ENCODE data around the gene FHIT.
"Not testable (repeated sequence)": the region's sequence is repeated elsewhere in the genome, so short reads cannot be mapped to it uniquely, and the experiment has no call there.

The FHIT gene

DNA sequence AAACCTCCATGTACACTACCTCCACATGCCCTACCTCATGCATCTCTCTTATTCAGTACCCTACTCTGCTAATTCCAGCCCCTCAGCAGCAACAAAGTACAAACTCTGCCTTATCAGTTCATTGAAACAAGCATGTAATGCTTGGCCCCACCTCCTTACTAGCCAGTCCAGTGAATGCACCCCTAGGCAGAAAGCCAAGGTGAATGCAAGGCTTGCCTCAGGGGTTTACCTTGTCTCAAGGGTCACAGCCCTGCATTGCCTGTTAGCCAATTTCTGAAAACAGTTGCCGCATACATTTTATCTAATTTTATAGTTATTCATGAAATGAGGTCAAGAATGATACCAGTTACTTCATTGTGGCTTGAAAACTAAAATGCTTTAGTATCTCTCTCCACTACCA is 576.4 kb downstream of the FHIT start:
- TF ChIP-seq, protein P1, sequence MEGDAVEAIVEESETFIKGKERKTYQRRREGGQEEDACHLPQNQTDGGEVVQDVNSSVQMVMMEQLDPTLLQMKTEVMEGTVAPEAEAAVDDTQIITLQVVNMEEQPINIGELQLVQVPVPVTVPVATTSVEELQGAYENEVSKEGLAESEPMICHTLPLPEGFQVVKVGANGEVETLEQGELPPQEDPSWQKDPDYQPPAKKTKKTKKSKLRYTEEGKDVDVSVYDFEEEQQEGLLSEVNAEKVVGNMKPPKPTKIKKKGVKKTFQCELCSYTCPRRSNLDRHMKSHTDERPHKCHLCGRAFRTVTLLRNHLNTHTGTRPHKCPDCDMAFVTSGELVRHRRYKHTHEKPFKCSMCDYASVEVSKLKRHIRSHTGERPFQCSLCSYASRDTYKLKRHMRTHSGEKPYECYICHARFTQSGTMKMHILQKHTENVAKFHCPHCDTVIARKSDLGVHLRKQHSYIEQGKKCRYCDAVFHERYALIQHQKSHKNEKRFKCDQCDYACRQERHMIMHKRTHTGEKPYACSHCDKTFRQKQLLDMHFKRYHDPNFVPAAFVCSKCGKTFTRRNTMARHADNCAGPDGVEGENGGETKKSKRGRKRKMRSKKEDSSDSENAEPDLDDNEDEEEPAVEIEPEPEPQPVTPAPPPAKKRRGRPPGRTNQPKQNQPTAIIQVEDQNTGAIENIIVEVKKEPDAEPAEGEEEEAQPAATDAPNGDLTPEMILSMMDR (conservative IDR thresholded peaks at IDR 0.05; ENCODE audit: low read depth, low read length): no peak
- no peak overlapping the region for H3K4me3 ChIP-seq (ENCODE audit: low read depth, low read length)
- DNase-seq (ENCODE audit: low read depth): no peak

DNA sequence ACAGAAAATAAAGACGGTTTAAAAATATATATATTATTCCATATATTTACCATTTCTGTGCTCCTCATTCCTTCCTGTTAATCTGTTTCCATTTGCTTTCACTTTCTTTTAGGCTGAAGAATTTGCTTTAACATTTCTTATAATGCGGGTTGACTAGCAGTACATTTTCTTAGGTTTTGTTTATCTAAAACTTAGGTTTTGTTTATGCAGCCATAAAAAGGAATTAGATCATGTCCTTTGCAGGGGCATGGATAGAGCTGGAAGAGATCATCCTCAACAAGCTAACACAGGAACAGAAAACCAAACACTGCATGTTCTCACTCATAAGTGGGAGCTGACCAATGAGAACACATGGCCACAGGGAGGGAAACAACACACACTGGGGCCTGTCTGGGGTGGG is 578.1 kb downstream of the FHIT start:
- H3K4me3 ChIP-seq (ENCODE audit: low read depth, low read length): no peak overlapping the region
- TF ChIP-seq, protein P1 (conservative IDR thresholded peaks at IDR 0.05; ENCODE audit: low read depth, low read length): no peak
- DNase-seq (ENCODE audit: low read depth): no peak

DNA sequence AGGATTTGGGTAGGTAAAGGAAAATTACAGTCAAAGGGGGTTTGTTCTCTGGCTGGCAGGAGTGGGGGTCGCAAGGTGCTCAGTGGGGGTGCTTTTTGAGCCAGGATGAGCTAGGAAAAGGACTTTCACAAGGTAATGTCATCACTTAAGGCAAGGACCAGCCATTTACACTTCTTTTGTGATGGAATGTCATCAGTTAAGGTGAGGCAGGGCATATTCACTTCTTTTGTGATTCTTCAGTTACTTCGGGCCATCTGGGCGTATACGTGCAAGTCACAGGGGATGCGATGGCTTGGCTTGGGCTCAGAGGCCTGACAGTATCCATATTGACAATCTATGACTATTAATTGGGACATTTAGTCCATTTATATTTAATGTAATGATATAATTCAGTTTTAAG is 578.9 kb downstream of the FHIT start:
- DNase-seq (ENCODE audit: low read depth); H3K4me3 ChIP-seq (ENCODE audit: low read depth, low read length): not testable (repeated sequence)

DNA sequence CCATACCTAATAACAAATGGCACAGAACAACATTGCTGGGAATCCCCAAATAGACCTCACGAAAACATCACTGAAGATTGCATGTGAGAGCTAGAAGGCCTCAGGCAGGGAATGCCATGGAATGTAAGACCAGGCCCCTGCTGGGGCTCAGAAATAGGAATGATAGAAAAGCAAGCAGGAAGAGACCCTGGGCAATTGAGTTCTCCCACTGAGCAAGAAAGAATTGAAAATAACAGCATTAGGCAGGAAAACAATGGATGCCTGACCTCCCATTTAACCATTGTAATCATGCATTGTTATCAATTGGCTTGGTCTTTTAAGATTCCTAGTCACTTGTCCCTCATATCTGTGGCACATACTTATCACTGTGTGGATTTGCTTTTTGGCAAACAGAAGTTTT is 581.6 kb downstream of the FHIT start:
- no peak for DNase-seq (ENCODE audit: low read depth)
- TF ChIP-seq, protein P1 (conservative IDR thresholded peaks at IDR 0.05; ENCODE audit: low read depth, low read length): no peak
- H3K4me3 ChIP-seq (ENCODE audit: low read depth, low read length): no peak overlapping the region

DNA sequence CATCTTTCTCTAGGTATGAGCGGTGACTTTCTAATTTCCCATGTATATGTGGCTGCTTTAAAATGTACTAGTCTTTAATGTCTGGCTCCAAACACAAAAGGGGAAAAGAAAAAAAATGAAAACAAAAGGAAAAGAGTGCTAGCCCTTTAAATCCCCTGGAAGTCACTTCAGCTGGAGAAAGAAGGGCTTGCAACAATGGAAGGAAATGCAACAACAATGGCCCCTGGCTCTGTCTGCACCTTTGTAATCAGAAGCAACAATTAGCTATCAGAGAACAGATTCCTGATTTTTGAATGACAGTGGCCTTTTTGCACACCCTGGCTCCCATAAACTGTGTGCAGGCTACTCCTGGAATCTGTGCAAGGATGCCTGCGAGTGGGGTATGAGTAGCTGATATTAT is 591.2 kb downstream of the FHIT start:
- H3K4me3 ChIP-seq (ENCODE audit: low read depth, low read length): no peak overlapping the region
- TF ChIP-seq, protein P1 (conservative IDR thresholded peaks at IDR 0.05; ENCODE audit: low read depth, low read length): no peak
- no peak for DNase-seq (ENCODE audit: low read depth)

DNA sequence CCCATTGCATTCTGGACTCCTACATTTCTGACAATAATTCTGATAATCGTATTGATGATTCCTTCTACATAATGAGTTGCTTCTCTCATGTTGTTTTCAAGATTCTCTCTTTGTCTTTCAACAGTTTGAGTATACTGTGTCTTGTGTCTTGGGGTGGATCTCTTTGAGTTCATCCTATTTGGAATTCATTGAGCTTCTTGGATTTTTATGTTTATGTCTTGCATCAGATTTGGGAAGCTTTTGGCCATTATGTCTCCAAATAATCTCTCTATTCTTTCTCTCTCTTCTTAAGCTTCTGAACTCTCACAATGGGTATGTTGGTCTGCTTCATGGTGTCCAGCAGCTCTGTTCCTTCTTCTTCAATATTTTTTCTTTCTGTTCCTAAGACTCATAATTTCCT is 592.2 kb downstream of the FHIT start:
- DNase-seq (ENCODE audit: low read depth): no peak
- no peak overlapping the region for H3K4me3 ChIP-seq (ENCODE audit: low read depth, low read length)

DNA sequence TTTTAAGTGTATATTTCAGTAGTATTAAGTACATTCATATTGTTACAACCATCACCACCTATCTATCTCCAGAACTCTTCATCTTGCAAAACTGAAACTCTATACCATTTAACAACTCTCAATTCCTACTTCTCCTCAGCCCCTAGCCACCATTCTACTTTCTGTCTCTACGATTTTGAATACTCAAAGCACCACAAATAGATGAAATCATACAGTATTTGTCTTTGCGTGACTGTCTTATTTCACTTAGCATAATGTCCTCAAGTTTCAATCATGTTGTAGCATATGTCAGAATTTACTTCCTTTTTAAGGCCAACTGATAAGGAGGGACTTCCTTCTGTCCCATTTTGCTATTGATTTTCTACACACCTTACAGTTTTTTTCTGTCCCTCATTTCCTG is 593.3 kb downstream of the FHIT start:
- DNase-seq (ENCODE audit: low read depth): no peak
- TF ChIP-seq, protein P1 (conservative IDR thresholded peaks at IDR 0.05; ENCODE audit: low read depth, low read length): no peak
- H3K4me3 ChIP-seq (ENCODE audit: low read depth, low read length): no peak overlapping the region

More for the DNA sequence above, 592.2 kb downstream of the FHIT start:
- TF ChIP-seq, protein P1 (conservative IDR thresholded peaks at IDR 0.05; ENCODE audit: low read depth, low read length): no peak

DNA sequence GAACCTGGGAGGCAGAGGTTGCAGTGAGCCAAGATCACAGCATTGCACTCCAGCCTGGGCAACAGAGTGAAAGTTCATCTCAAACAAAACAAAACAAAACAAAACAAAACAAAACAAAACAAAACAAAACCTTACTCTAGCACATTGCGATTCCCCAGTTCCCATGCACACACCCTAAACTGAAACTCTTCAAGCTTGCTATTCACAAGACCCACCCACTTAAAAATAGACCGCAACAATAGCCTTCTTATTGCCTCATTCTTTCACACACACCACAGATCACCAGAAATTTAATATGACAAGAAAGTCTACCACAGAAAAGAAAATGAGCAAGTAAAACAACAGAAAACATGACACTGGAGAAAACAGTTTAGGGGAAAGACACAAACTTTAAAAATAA is 598.4 kb downstream of the FHIT start:
- no peak for DNase-seq (ENCODE audit: low read depth)
- TF ChIP-seq, protein P1 (conservative IDR thresholded peaks at IDR 0.05; ENCODE audit: low read depth, low read length): no peak
- no peak overlapping the region for H3K4me3 ChIP-seq (ENCODE audit: low read depth, low read length)
